GM21367 (cell line): ENCODE measurements around the gene ATP9B.

Source experiments
- ATAC-seq: cut with Tn5 transposase; IDR thresholded peaks from one replicate; pipeline ENCODE4 v1.9.1; 2021; ENCODE audit not compliant: unreplicated experiment

Gene ATP9B

DNA sequence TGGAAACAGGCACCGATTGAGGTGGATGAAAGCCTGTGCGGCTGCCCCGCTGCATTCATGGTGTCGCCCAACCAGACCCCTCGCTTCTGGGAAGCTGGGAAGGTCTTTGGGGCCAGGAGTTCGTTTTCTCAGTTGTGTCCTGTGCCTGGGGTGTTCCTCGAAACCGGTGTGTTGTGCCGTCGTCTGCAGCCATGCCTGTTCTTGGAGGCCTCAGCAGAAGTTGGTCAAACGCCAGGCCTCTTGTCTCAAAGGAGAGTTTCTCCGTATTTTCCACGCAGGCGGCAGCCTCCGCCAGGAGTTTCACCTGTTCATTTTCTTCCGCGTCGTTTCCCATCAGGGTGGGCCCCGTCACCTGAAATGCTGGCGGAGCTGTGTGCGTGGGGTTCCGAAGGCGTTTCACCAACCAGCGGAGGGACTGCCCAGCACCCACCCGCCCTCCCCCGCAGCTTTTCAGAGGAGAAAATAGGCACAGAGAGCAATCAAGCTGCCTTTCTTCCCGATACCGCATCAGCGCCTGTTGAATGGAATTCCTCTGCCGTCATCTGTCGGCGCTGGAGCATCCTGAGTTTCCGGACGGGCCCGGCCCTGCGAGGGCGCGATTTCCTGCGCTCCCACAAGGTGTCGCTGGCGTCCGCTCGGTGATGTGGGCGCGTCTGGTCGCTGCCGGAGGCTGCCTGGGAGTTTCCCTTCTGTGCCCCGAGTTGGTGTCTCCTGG is 309.5 kb downstream of the ATP9B start:
- peak; percentile 68 for ATAC-seq

DNA sequence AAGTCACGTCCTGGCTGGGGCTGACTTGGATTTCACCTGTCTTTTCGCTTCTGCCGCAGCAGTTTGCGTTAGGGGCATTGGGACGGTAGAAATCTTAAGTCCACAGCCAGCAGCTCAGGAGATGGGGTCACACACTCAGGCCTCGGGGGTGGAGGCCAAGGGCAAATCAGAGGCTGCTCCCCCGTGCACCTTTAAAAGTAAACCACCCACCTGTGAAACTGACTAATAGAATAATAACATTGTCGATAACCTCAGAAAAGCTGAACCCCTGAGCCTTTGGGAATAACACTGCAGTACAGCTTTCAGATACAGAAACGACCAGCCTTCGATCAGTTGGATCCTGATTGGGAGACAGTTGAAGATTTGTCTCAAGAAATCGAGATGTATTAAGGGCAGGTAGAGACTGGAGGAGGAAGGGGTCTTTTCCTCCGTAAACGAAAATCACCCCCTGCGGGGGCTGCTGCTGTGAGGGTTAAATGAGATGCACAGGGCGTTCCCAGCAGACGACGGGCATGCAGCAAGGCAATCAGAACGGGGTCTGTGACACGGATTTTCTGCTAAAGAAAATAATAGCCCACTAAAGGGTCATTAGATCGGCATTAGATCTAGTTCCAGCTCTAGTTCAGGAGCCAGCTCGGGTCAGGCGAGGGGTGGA is 310.2 kb downstream of the ATP9B start:
- ATAC-seq, result no peak

DNA sequence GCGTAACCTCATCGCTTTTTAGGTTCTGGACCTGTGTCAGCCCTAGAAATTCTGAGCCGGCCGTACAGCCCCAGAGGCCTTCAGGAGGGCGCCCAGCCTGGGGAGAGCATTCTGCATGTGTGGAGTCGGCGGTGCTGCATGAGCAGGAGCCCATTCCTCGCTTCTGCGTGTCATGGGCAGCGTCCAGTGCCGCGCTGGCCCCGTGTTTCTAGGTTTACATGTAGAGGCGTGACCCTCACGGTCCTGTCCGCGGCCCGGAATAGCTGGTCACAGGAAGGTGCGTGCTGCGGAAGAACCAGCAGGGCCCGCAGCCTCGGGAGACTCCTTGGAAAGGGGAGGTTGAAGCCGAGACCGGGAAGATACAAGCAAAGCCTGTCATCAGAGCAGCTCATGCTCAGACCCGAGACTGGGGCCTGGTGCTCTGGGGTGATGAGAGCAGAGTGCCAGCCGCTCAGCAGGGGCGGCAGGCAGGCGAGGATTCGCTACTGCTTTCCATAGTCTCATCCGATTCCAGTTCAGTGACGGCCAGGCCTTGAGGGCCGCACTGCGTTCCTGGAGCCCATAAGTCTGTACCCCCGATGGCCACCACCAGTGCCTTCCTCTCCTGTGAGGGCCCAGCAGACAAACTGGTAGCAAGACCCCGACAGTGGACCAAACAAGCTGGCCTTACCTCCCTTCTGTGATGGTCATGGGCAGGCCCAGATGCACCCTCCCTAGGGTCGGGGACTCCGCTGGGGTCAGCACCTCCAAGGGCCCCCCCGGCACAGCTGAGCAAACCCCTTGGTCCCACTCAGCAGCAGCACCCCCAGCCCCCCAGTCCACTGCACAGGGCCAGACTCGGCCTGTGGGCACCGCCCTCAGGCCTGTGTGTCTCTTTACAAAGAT is 311.0 kb downstream of the ATP9B start:
- ATAC-seq, result no peak

DNA sequence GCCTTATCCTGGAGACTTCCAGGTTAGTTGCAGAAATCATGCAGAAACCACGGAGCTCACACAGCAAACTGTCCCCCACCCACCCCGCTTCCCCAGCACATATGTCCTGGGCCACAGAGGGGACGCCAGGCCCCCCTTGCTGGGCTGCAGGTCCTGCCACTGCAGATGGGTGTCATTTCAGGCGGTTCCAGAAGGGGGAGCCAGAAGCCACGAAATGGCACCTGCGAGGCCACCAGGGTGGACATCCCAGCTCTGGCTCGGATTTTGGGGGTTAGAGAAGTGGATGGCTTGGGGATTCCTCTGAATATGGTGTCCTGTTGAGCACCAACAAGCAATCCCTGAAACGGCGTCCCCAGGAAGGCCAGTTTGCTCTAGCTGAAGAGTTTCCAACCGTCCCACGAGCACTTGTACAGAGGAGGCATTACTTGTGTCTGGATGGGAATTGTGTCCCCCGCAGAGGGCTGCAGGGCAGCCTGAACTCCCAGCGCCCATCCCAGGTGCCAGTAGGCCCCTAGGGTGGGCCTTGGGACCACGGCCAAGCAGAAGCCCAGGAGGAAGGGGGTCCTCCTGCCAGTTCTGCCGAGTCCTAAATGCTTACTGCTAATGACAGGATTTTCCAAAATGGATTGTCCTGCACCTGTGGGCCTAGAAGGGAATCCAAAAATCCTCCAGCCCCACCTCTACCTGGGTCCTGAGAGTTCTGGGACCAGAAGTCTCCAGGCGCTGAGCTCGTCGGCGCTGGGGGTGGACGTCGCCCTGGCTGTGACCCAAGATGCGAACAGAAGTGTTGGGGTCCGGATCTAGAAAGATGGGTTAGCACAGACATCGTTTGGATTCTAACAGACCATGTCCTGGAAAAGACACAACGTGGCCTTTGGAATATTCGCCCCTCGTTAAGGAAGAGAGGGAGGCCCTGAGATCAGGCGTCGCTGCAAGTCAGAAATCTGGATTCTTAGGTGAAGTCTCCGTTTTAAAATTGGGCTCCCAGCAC is 311.9 kb downstream of the ATP9B start:
- no peak for ATAC-seq

DNA sequence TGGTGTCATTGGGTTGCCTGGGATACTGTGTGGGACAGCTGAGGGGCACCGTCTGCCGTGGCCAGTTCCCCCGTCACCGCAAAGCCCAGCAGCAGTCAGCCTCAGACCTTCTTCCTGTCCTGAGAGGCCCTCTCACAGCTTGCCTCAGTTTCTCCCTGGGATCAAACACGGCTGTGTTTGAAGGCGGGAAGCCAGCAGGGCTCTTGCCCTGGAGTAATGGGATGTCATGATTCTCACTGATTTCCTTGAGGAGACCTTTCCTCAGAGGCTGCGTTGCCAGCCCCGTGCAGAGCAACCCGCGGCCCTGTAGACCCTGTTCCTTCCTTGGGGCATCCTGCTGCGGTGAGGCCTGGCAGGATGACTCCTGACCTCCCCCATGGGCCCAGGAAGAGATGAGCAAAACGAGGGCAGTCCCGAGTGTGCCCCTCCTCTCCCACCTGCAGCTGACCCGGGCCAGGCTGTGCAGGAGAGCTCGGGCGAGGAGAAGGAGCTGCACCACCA is 312.7 kb downstream of the ATP9B start:
- ATAC-seq, result no peak

DNA sequence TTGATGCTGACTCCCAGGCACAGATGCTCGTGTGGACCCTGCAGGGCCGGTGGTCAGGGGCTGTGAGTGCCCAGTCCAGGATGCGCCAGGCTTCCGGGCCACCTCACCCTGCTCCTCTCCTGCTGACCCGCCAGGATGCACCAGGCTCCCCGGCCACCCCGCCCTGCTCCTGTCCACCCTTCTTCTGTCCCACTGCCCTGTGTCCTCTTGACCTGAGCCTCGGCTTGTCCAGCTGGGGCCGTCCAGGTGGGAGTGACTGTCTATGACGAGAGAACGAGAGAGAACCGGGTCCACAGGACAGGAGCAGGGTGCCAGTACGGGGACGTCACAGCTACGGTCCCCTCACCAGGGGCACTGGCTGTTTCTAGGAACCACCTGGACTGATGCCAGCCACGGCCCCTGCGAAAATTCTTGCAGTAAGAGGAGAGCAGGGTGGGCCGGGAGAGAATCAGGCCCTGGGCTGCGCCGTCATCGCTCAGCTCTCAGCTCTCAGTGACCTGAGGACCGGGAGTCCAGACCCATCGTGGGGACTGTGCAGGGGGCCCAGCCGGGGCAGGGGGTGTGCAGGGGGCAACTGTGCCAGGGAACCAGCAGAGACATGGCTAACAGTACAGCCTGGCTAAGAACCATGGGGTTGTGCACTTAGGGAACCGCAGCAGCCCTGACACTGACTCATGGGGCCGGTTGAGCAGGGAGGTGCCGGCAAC is 313.6 kb downstream of the ATP9B start:
- ATAC-seq, result no peak

DNA sequence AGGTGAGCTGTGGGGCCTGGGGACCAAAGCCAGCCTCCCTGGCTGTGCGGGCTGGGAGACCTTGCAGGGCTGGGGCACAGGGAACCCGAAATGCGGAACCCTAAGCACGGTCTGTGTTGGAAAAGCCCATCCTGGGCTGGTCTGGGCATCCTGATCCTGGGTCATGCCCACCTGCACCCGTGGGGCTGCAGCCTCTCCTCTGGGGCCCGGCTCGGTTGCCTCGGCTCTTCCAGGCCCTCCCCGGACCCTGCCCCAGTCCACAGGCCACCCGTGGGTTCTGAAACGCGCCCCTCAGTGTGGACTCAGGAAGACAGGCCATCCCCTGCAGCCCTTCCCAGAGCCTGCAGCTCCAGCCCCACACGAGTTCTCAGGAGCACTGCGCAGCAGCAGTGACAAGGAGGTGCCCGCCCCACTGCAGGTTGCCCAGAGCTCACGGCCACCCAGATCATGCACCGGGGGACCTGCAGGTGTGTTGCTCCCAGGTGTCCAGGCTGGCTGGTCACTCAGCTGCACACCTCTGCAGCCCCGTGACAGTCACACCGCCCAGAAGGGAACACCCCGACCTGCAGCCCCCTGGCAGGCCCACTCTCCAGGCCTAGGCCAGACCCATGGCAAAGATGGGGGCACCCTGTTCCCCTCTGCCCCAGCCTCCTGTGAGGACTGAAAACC is 314.3 kb downstream of the ATP9B start:
- no peak for ATAC-seq

DNA sequence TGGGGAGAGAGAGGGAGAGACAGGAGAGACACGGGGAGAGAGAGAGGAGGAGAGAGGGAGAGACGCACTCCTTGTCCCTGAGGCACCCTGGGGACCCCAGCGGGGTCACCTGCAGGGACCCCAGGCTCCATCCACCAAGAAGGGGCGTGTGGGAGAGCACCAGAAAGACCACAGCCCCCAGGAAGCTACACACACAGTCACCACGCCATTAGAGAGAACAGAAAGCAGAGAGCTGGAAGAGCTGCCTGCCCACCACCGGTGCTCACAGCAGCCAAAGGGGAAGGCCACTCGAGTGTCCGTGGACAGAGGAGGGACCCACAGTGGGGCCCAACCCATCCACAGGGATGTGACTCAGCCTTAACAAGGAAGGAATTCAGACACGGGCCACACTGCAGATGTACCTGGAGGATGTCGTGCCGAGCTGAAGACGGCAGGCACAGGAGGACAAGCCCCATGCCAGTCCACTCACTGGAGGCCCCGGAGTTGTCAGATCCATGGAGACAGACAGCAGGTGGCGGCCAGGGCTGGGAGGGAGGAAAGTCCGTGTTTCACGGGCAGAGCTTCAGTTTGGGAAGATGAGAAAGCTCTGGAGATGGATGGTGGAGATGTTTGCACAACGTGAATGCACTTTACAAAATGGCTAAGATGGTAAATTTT is 315.1 kb downstream of the ATP9B start:
- ATAC-seq, result no peak

DNA sequence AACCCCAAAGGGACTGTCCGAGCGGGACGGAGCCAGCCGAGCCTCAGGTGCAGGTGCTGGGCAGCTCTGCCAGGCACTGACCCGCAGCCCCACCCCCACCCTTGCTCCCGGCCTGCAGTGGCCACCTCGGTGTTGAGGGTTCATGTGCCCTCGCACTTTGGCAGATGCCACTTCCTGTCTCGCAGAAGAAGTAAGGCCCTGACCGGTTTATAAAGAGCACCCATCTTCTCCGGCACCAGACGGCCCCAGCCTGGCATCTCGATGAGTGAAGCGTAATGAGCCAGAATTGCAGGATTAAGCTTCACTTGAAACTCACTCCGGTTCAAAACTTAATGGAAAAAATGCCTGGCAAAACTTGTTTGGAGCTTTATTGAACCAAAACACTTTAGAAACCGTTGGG is 315.6 kb downstream of the ATP9B start:
- no peak for ATAC-seq

DNA sequence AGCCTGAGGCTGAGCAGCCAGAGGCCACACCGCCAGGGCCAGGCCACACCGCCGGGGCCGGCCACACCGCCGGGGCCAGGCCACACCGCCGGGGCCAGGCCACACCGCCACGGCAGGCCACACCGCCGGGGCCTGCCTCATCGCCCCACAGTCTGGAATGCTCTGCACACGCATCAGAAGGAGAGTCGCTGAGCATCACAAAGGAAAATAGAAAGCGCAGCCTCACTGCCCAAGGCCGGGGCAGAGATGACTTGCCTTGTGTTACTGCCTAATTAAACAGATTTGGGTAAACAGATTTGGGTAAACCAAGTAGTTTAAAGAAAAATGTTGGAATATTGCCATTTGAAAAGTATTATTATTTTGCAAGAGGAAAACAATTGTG is 316.1 kb downstream of the ATP9B start:
- ATAC-seq, result no peak

DNA sequence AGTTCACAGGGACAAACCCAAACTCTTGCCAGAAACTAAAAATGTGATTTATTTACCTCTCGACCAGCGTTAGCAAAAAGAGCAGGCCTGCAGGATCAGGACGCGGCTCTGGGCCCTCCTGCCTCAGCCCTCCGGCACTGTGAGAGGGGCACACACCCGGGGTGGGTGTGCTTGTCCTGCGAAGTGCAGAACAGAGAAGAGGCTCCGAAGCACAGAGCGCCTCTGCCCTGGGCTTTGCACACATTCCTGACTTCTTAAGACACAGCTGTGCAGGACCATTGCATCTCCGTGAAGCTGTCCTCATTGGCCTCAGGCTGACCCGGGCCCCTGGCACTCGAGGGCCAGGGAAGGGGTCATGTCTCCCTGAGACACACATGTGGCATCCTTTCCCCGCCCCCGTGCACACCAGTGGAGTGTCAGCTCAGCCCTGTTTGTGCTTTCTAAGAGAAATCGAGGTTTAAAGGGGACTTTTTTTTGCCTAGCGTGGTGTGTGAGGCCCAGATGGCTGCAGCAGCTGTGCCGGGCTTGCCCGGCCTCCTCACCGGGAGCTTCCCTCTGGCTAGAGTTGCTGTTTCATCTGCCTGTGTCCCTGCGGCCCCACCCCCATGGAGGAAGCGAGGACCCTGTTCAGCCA is 316.6 kb downstream of the ATP9B start:
- no peak for ATAC-seq

DNA sequence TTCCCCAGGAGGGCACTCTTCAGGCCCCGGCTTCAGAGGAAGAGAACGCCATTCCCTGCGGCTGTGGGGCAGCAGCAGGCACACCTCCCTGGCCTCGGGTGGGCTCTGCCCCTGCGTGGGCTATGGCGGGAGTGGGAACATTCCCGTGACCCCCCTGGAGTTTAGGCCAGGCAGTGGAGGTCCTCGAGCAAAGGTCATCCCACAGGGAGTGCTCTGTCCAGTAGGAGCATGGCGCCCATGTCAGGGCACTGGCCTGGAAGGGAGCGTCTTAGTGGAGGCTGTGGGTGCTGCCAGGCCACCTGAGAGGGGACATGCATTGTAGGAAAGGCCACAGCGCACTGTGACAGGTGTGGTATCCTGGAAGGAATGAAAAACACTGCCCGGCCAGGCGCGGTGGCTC is 317.4 kb downstream of the ATP9B start:
- ATAC-seq, result no peak

DNA sequence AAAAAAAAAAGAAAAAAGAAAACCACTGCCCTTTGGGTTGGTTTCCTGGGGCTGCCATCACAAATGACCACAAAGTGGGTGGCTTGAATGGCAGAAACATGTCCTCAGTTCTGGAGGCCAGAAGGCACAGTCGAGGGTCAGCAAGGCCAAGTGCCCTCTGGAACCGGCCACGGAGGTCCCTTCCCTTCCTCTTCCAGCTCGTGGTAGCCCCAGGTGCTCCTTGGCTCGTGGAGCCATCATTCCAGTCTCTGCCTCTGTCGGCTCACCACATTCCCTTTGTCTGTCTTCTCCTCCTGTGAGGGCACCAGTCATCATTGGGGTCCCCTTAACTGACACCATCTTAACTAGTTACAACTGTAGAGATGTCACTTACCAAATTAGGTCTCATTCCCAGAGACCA is 318.0 kb downstream of the ATP9B start:
- ATAC-seq, result no peak

DNA sequence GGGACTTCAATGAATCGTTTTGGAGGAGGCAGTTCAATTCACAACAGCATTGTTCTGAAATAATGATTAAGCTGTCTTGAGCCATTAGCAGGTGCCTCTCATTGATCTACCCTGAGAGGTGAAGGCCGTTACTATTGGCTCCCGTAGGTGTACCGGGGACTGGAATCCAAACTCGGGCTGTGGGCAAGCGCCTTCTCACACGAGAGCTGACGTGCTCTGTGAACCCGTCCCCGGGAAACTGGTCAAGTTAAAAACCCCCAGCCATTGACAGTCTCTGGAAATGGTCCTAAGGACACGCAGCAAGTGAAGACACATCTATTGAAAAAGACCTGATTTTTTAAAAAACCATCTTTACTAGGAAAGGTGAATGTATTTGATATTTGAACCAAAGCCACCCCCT is 318.4 kb downstream of the ATP9B start:
- ATAC-seq, result no peak

DNA sequence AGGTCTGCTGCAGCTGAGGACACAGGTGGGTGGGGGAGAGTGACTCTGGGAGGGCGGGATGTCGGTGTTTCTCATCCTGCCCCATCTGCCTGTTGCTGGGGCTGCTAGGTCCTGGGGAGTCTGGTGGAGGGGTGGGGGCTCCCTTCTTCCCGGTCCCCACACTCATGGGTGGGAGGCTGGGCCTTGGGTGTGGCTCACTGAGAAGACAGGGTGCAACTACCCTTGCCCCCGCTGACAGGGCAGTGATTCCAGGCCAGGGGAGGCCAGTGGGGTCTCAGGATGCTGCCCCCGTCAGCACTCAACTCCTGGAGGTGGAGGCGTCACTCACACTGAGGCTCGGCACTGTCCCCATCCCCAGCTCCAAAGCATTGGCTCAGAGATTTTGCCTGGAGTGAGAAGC is 318.8 kb downstream of the ATP9B start:
- no peak for ATAC-seq

DNA sequence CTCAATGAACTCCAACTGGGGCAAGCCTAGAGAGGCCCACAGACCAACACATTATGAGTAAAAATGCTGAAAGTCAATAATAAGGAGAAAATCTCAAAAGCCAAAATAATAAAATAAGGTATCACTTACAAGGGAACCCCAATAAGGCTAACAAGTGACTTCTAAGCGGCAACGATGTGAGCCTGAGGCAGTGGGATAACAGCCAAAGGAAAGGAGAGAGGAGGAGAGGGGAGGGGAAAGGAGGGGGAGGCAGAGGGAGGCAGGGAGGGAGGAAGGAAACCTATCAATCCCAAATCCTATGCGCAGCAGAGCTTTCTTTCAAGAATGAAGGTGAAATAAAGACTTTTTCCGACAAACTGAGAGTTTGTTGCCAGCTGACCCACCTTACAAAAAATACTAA is 320.5 kb downstream of the ATP9B start:
- no peak for ATAC-seq

DNA sequence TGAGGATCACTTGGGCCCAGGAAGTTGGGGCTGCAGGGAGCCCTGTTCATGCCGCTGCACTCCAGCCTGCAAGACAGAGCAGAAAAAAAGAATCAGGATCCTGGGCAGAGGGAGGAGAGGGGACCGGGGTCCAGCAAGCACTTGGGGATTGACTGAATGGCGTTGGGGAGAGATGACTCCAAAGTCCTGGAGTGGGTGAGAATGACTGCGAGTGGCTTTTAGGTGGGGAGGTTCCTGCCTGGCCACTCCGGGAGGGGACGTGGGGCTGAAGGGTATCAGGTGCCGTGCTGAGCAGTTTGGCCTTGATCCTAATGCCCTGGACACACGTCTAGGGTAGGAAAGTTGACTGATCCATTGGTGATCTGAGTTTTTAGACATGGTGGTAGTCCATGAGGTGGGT is 323.0 kb downstream of the ATP9B start:
- no peak for ATAC-seq

DNA sequence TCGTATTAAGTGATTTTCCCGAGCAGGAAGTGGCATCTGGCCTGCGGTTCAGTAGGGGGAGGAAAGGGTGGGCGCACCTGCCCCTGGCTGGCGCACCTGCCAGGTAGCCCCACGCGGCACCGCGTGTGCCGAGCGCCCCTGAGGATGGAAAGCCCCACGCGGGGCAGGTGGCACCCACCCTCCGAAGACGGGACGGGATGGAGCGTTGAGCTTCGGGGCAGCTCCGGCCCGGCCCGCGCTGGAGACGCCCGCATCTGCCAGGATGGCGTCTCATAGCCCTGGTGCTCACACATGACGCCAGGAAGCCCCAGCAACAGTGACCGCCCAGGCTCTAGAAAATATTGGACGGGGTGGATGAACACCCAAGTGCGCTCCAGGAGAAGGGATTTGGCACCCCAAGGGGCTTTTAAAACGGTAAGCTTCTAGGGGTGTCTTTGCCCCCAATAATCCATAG is 324.0 kb downstream of the ATP9B start:
- no peak for ATAC-seq
